GM19351 (cell line): ENCODE data around the gene ODAD2.

Experiments used
- ATAC-seq: cut with Tn5 transposase; IDR thresholded peaks from one replicate; pipeline ENCODE4 v1.9.1; 2021; ENCODE audit warnings: mild to moderate bottlenecking, moderate library complexity; ENCODE audit not compliant: unreplicated experiment

The ODAD2 gene

DNA sequence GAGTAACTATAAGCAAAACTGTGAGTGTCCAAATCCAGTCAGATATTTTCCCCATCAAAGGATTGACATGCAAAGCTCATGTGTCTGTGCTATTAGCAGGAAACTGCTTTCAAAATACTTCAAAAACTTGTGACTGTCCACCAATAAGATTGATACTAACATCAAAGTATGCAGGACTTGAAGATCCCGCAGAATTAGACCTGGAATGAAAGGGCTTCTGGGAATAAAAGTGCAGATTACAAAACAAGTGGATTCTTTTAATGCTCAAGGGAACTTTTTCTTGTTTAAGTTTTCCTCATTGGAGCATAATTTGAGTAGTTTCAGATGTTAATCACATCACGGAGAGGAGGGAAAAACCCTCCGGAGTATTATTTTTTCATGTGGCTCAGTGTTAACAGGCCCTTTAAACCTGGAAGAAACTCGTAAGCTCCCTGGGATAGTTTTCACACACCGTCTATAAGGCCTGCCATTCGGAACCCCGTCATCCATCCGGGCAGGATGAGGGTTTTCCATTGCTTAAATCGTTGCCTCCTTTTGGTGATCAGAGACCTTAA is 219.3 kb downstream of the ODAD2 start:
- no peak for ATAC-seq

DNA sequence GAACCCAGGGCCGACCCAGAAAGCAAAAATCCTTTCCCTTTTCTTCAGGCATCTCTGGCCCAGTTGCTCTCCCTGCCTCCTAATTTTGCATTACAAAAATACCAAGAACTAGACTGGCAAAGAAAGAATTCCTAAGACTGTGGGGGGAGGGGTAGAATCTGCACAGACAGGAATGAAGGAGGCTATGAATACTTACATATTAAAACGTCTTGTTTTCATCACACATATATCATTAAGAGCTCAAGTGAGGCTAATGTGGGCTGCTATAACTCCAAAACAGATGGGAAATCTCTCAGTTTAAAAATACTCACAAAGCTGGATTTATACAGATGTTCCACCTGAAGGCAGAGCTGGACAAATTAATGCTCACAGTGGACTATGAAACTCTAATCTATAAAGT is 224.0 kb downstream of the ODAD2 start:
- no peak for ATAC-seq

DNA sequence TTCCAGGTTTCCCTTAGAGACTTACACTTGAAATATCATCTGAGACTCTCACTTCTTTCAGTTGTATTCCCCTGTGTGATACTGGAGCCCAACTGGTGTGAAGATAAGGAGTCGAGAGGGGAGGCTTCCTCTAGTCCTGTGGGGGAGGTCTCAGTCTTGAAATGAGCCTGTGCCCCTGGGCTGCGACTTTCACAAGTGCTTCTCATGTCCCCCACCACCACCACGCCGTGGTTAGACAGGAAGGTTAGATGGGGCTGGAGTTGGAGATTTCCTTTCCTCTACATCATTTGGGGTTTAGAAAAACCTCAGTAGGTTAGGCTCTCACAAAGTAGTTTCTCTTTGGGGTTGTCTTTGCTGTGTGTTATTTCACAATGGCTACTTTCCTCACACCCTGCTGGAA is 227.6 kb downstream of the ODAD2 start:
- ATAC-seq: no peak

DNA sequence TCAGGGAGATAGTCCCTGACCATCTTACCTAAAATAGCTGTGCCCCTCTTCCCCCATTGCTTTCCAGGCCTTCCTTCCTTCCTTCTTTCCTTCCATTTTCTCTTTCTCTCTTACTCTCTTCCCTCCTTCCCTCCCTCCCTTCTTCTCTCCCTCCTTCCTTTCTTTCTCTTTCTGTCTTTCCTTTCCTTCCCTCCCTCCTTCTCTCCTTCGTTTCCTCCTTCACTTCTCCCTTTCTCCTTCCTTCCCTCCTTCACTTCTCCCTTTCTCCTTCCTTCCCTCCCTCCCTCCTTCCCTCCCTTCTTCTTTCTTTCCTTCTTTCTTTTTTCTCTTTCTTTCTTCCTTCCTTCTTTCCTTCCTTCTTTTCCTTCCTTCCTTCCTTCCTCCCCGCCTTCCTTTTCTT is 228.7 kb downstream of the ODAD2 start:
- ATAC-seq: no peak
